Measurements from ENCODE around the gene NTRK2.

Gene NTRK2

GRCh38 chr9:84949971-84950370 lies 280.4 kb downstream of the NTRK2 start:
- no peak for DNase-seq

- no peak for DNase-seq
Measured at GRCh38 chr9:84950879-84951811, 281.6 kb downstream of the NTRK2 start.

- no peak for DNase-seq
Measured at GRCh38 chr9:84953252-84953773, 283.8 kb downstream of the NTRK2 start.

GRCh38 chr9:84953797-84954705 lies 284.5 kb downstream of the NTRK2 start:
- no peak for DNase-seq

- no peak for DNase-seq
Measured at GRCh38 chr9:84955155-84955554, 285.6 kb downstream of the NTRK2 start.

- DNase-seq, result no peak
Measured at GRCh38 chr9:84955971-84956370, 286.4 kb downstream of the NTRK2 start.

- no peak for DNase-seq
Measured at GRCh38 chr9:84959339-84959738, 289.8 kb downstream of the NTRK2 start.

- no peak for DNase-seq
Measured at GRCh38 chr9:84966876-84967830, 297.6 kb downstream of the NTRK2 start.

GRCh38 chr9:84969084-84969483 lies 299.6 kb downstream of the NTRK2 start:
- no peak for DNase-seq

GRCh38 chr9:84969736-84970135 lies 300.2 kb downstream of the NTRK2 start:
- no peak for DNase-seq

- DNase-seq, result no peak
Measured at GRCh38 chr9:84970432-84970831, 300.9 kb downstream of the NTRK2 start.

- DNase-seq, result no peak
Measured at GRCh38 chr9:84971571-84971970, 302.0 kb downstream of the NTRK2 start.

GRCh38 chr9:84974258-84974657 lies 304.7 kb downstream of the NTRK2 start:
- DNase-seq, result no peak

GRCh38 chr9:84974855-84975254 lies 305.3 kb downstream of the NTRK2 start:
- no peak for DNase-seq

GRCh38 chr9:84975926-84976325 lies 306.4 kb downstream of the NTRK2 start:
- no peak for DNase-seq

GRCh38 chr9:84978661-84979060 lies 309.1 kb downstream of the NTRK2 start:
- DNase-seq, result no peak

- DNase-seq, result no peak
Measured at GRCh38 chr9:84983749-84984148, 314.2 kb downstream of the NTRK2 start.

GRCh38 chr9:84988621-84989020 lies 319.1 kb downstream of the NTRK2 start:
- DNase-seq, result no peak

GRCh38 chr9:84990416-84990815 lies 320.9 kb downstream of the NTRK2 start:
- DNase-seq, result no peak

GRCh38 chr9:84990850-84991513 lies 321.5 kb downstream of the NTRK2 start:
- DNase-seq, result no peak

GRCh38 chr9:84991514-84991870 lies 322.0 kb downstream of the NTRK2 start:
- no peak for DNase-seq

- no peak for DNase-seq
Measured at GRCh38 chr9:84992381-84992780, 322.9 kb downstream of the NTRK2 start.

Data from activated naive CD4-positive, alpha-beta T cell (primary cell).